Measurements from ENCODE around the gene PSRC1. TPM values are rescaled to one million over a fixed set of nuclear protein-coding genes. Genes with fewer than 3 reads are reported as not detected.
A peak's percentile ranks its signal among the peaks of the same experiment; 100 is the strongest.
"Not testable (repeated sequence)": the region's sequence is repeated elsewhere in the genome, so short reads cannot be mapped to it uniquely, and the experiment has no call there.

Gene PSRC1
- total RNA-seq, 1 experiment from 2014 or later = 60.3 TPM

DNA sequence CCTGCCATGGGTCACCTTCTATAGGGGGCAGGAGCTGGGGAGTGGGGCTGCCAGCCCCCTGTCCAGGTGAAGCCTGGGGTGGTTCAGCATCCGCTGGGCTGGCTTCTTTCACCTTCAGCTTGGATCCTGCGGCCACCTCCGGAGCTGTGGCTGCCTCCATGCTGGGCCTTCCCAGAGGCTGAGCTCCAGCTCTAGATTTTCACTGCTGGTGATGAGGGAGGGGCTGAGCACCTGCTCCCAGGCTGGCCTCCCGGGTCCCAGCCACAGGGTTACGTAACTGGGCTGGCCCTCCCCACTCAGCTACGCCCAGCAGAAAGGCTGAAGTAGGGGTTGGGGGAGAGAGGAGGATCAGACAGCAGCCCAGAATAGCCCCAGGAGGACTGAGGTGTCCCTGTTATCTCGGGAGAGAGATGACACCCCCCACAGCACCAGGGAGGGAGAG, 23.9 kb upstream of the PSRC1 start, which contains the start of gene MYBPHL:
Gene MYBPHL (minus strand): TSS at position 180 of the 442 bp plus-strand sequence. CDS start 20 bp downstream, at position 160.
- no peak within 1 kb of the TSS for H2AK5ac ChIP-seq (ENCODE audit: insufficient read length, low read length)
- H3K36me3 Mint-ChIP-seq (ENCODE audit: insufficient read depth in 1 of 3, low read depth in 3 of 3) = peaks cover 0 to 3% (median 0%) of the 10 kb centered on the region in 3 experiments; a peak in 1 of 7 replicates
- H3K56ac ChIP-seq (ENCODE audit: insufficient read length, low read depth, low read length) = no peak within 1 kb of the TSS
- H4K20me1 ChIP-seq (ENCODE audit: control insufficient read depth, insufficient read depth, insufficient read length) = no peaks in the 10 kb centered on the region
- H2BK12ac ChIP-seq (ENCODE audit: insufficient read length, low read depth, low read length) = no peak within 1 kb of the TSS
- H3T11ph ChIP-seq (ENCODE audit: low read length) = no peak within 1 kb of the TSS
- no peak within 1 kb of the TSS for H3K18ac ChIP-seq (ENCODE audit: insufficient read length, low read depth, low read length)
- no peak within 1 kb of the TSS for H3K23ac ChIP-seq (ENCODE audit: insufficient read length, low read depth, low read length)
- H2AFZ ChIP-seq (ENCODE audit: low read length) = no peak within 1 kb of the TSS
- H4K91ac ChIP-seq (ENCODE audit: insufficient read length, low read depth, low read length) = no peak within 1 kb of the TSS
- peak within 1 kb of the TSS; percentile 31 to 83 (median 46); a peak in 2 of 7 replicates for H3K27ac Mint-ChIP-seq
- no peak within 1 kb of the TSS for H4K8ac ChIP-seq (replicated peaks; ENCODE audit: insufficient read length, low read depth, low read length)
- no peak within 1 kb of the TSS for H2BK20ac ChIP-seq (ENCODE audit: low read depth, low read length, poor library complexity, severe bottlenecking)
- DNase-seq = no peak
- TF ChIP-seq, protein P1, sequence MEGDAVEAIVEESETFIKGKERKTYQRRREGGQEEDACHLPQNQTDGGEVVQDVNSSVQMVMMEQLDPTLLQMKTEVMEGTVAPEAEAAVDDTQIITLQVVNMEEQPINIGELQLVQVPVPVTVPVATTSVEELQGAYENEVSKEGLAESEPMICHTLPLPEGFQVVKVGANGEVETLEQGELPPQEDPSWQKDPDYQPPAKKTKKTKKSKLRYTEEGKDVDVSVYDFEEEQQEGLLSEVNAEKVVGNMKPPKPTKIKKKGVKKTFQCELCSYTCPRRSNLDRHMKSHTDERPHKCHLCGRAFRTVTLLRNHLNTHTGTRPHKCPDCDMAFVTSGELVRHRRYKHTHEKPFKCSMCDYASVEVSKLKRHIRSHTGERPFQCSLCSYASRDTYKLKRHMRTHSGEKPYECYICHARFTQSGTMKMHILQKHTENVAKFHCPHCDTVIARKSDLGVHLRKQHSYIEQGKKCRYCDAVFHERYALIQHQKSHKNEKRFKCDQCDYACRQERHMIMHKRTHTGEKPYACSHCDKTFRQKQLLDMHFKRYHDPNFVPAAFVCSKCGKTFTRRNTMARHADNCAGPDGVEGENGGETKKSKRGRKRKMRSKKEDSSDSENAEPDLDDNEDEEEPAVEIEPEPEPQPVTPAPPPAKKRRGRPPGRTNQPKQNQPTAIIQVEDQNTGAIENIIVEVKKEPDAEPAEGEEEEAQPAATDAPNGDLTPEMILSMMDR (conservative IDR thresholded peaks at IDR 0.05) = no peak
- no peaks in the 10 kb centered on the region; the same call in 1 of the 2 replicates for H3K4me1 ChIP-seq (ENCODE audit: insufficient read depth, low read length)
- H3K4me1 Mint-ChIP-seq = peaks cover 20% of the 10 kb centered on the region in 2 experiments
- no peaks in the 10 kb centered on the region for H3K23me2 ChIP-seq (ENCODE audit: insufficient read length, low read depth, low read length, poor library complexity, severe bottlenecking)
- H3K9ac ChIP-seq (ENCODE audit: extremely low read depth, insufficient read length, low read length) = no peak within 1 kb of the TSS
- H4K5ac ChIP-seq (ENCODE audit: insufficient read length, low read depth, low read length) = no peak within 1 kb of the TSS
- H2BK5ac ChIP-seq (ENCODE audit: insufficient read length, low read length) = no peak within 1 kb of the TSS
- H2BK120ac ChIP-seq (ENCODE audit: low read depth, low read length, poor library complexity, severe bottlenecking) = no peak within 1 kb of the TSS
- H2BK15ac ChIP-seq (ENCODE audit: low read depth, low read length) = no peak within 1 kb of the TSS
- no peaks in the 10 kb centered on the region for H3K27me3 ChIP-seq (ENCODE audit: insufficient read depth, low read length)
- no peaks in the 10 kb centered on the region for H3K79me1 ChIP-seq (ENCODE audit: insufficient read depth, low read depth, low read length, poor library complexity, severe bottlenecking)
- H3K4me2 ChIP-seq (ENCODE audit: insufficient read depth, insufficient read length, low read length) = no peak within 1 kb of the TSS
- H3K27me3 Mint-ChIP-seq (ENCODE audit: low read depth) = no peaks in the 10 kb centered on the region
- no peak within 1 kb of the TSS for H3K27ac ChIP-seq (ENCODE audit: insufficient read length, low read depth, low read length)
- H3K9me3 ChIP-seq (ENCODE audit: control insufficient read depth, low read depth, low read length) = no peaks in the 10 kb centered on the region
- H3K14ac ChIP-seq (ENCODE audit: insufficient read depth, low read length) = no peak within 1 kb of the TSS; the same call in 1 of the 2 replicates
- no peaks in the 10 kb centered on the region for H3K9me3 Mint-ChIP-seq
- no peak within 1 kb of the TSS for H3K4ac ChIP-seq (ENCODE audit: low read depth, low read length)
- no CpG with 5 or more reads among the region's 7 CpGs for WGBS (ENCODE audit: extremely low coverage, insufficient read length, low lambda C conversion rate)
- no peak within 1 kb of the TSS for H3K4me3 Mint-ChIP-seq
- no peaks in the 10 kb centered on the region for H3K79me2 ChIP-seq (ENCODE audit: insufficient read depth, low read length)

DNA sequence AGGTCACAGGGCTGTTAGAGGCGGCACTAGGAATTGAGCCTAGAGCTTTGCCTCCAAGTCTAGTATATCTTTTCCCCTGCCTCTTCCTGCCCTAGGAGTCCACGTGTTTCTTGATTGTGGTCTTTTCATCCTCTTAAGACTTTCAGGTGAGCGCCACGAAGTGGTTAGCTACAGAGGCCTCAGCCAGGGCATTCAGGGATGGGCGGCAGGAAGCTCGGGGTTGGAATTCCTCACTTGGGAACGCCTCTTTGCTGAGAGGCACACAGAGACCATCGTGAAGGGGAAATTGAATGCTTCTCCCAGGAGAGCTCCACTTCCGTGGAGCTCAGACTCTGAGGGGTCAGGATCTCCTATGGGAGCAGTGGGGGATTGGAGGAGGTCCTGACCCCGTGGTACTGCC, 23.0 kb upstream of the PSRC1 start:
- H4K8ac ChIP-seq (replicated peaks; ENCODE audit: insufficient read length, low read depth, low read length); H2AK5ac ChIP-seq (ENCODE audit: insufficient read length, low read length); H2BK15ac ChIP-seq (ENCODE audit: low read depth, low read length); H3K14ac ChIP-seq (ENCODE audit: insufficient read depth, low read length); H2BK120ac ChIP-seq (ENCODE audit: low read depth, low read length, poor library complexity, severe bottlenecking); H3K56ac ChIP-seq (ENCODE audit: insufficient read length, low read depth, low read length); H2BK20ac ChIP-seq (ENCODE audit: low read depth, low read length, poor library complexity, severe bottlenecking); H4K20me1 ChIP-seq (ENCODE audit: control insufficient read depth, insufficient read depth, insufficient read length); H3K23ac ChIP-seq (ENCODE audit: insufficient read length, low read depth, low read length); H4K5ac ChIP-seq (ENCODE audit: insufficient read length, low read depth, low read length); H3K9me3 Mint-ChIP-seq; H3K79me2 ChIP-seq (ENCODE audit: insufficient read depth, low read length); H3K9ac ChIP-seq (ENCODE audit: extremely low read depth, insufficient read length, low read length); H3K18ac ChIP-seq (ENCODE audit: insufficient read length, low read depth, low read length); H3K27me3 ChIP-seq (ENCODE audit: insufficient read depth, low read length); H2BK5ac ChIP-seq (ENCODE audit: insufficient read length, low read length); H3K9me3 ChIP-seq (ENCODE audit: control insufficient read depth, low read depth, low read length); H3K36me3 Mint-ChIP-seq (ENCODE audit: insufficient read depth in 1 of 3, low read depth in 3 of 3); H3K27ac ChIP-seq (ENCODE audit: insufficient read length, low read depth, low read length); H3K4me3 Mint-ChIP-seq; H3K27me3 Mint-ChIP-seq (ENCODE audit: low read depth); H3T11ph ChIP-seq (ENCODE audit: low read length); H4K91ac ChIP-seq (ENCODE audit: insufficient read length, low read depth, low read length); H3K4me2 ChIP-seq (ENCODE audit: insufficient read depth, insufficient read length, low read length); H3K23me2 ChIP-seq (ENCODE audit: insufficient read length, low read depth, low read length, poor library complexity, severe bottlenecking); H2BK12ac ChIP-seq (ENCODE audit: insufficient read length, low read depth, low read length); H3K4me1 ChIP-seq (ENCODE audit: insufficient read depth, low read length); H3K4ac ChIP-seq (ENCODE audit: low read depth, low read length); H3K79me1 ChIP-seq (ENCODE audit: insufficient read depth, low read depth, low read length, poor library complexity, severe bottlenecking); H2AFZ ChIP-seq (ENCODE audit: low read length): not testable (repeated sequence)
- H3K27ac Mint-ChIP-seq = peak overlapping the region; percentile 31 to 56 (median 46); a peak in 2 of 7 replicates
- WGBS (ENCODE audit: extremely low coverage, insufficient read length, low lambda C conversion rate) = no CpG with 5 or more reads among the region's 10 CpGs
- DNase-seq = peak; percentile 60
- peaks cover 20% of the 10 kb centered on the region in 2 experiments for H3K4me1 Mint-ChIP-seq

Measured in H9 (cell line).